Measurements from ENCODE around the gene FOXK1.

DNA sequence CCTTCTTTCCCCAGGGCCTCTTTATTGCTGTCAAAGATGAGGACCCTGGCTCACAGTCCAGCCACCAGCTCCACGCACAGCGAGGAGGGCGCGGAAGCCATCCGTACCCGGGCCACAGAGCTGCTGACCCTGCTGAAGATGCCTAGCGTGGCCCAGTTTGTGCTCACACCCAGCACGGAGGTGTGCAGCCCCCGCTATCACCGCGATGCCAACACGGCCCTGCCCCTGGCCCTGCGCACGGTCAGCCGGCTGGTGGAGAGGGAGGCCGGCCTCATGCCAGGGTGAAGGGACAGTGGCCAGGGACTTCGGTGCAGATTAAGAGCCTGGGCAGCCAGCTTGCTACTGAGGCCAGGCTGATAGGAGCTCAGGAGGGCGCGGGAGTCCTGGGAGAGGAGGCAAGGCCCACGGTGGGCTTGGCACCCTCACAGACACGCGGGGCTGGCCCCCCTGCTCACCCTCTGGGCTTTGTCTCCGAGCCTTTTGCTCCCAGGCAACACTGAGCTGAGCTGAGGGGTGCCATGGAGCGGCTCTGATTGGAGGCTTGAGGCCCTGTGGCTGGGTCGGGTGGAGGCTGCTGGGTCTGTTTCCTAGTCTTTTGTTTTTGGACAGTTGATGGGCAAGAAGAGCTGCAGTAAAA lies 109.1 kb downstream of the FOXK1 start:
- TF ChIP-seq EZH2 (IDR thresholded peaks at IDR 0.05; ENCODE audit: insufficient read depth, low read length), result no peak
- TF ChIP-seq, protein P1, sequence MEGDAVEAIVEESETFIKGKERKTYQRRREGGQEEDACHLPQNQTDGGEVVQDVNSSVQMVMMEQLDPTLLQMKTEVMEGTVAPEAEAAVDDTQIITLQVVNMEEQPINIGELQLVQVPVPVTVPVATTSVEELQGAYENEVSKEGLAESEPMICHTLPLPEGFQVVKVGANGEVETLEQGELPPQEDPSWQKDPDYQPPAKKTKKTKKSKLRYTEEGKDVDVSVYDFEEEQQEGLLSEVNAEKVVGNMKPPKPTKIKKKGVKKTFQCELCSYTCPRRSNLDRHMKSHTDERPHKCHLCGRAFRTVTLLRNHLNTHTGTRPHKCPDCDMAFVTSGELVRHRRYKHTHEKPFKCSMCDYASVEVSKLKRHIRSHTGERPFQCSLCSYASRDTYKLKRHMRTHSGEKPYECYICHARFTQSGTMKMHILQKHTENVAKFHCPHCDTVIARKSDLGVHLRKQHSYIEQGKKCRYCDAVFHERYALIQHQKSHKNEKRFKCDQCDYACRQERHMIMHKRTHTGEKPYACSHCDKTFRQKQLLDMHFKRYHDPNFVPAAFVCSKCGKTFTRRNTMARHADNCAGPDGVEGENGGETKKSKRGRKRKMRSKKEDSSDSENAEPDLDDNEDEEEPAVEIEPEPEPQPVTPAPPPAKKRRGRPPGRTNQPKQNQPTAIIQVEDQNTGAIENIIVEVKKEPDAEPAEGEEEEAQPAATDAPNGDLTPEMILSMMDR (IDR thresholded peaks at IDR 0.05; ENCODE audit: insufficient read depth, low read depth, low read length), result no peak
